ENCODE measurements around the gene AUH.
"Not testable (repeated sequence)": the region's sequence is repeated elsewhere in the genome, so short reads cannot be mapped to it uniquely, and the experiment has no call there.

AUH gene

GRCh38 chr9:91361291-91362050 is at the start of gene AUH:
TSS of gene AUH (minus strand) at chr9:91361918. CDS start at chr9:91361889, 29 bp downstream.
- DNase-seq (ENCODE audit: low spot score): peak; percentile 99

DNA sequence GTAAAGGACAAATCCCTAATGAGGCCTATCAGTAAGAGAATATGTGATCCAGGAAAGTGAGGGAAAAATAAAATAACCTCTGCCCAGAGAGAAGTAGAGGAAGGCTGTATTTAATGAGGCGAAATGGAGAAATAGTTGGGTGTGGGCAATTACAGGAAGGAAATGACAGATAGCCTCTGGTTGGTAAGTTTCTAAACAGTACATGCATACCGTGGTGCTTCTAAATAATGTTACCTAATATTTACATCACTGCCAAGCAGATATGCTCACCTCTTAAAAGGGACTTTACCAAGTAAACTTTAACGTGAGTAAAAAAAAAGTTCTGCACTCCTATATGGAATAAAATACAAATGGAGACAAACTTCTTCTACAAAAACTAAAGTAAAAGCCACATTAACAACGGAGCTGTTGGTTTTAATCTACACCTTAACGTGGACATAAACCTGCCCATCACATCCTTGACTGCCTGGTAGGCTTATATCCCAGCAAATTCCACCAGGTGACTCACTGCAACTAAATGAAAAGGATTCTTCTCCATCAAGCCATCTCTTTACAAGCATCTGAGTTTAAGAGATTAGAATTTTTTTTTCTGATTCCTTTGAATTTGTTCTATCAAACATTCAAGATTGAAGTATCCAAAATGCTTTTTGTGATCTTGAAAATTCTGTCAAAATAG is 49.5 kb upstream of the AUH start:
- no peak for DNase-seq (ENCODE audit: low spot score)

DNA sequence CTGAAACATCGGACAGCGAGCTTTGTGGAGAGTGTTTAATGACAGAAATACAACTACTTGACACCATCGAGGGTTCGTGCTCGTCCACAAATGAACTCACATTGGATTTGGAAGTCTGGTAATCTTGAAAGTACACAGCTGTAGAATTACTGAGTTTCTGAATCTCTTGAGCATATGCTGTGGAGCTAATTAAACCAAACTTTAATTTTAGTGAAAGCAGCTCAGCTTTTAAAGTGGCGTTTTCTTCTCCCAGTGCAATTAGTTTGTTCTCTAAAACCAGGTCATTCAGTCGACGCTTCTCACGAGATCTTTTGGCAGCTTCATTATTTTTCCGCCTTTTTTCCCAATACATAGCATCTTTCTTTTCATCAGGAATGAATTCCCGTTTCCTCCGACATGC is 48.4 kb upstream of the AUH start:
- DNase-seq (ENCODE audit: low spot score): no peak

DNA sequence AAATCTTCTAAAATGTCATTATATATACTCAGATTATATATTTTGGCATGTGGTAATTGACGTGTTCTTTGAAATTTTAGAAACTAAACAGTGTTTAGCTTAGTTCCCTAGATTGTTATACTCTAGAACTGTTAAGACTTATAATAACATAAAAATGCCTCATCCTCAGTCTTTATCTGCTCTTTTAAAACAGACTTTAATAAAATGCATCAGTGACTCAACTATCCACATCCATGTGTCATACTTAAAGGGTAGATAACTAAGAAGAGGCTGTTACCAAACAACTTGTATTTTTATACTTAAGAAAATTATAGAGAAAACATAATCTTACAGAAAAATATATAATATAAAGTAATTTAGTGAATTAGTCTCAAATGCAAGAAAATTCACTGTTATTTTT is 46.8 kb upstream of the AUH start:
- DNase-seq (ENCODE audit: low spot score): no peak

GRCh38 chr9:91407580-91408318 is 46.0 kb upstream of the AUH start:
- no peak for DNase-seq (ENCODE audit: low spot score)

DNA sequence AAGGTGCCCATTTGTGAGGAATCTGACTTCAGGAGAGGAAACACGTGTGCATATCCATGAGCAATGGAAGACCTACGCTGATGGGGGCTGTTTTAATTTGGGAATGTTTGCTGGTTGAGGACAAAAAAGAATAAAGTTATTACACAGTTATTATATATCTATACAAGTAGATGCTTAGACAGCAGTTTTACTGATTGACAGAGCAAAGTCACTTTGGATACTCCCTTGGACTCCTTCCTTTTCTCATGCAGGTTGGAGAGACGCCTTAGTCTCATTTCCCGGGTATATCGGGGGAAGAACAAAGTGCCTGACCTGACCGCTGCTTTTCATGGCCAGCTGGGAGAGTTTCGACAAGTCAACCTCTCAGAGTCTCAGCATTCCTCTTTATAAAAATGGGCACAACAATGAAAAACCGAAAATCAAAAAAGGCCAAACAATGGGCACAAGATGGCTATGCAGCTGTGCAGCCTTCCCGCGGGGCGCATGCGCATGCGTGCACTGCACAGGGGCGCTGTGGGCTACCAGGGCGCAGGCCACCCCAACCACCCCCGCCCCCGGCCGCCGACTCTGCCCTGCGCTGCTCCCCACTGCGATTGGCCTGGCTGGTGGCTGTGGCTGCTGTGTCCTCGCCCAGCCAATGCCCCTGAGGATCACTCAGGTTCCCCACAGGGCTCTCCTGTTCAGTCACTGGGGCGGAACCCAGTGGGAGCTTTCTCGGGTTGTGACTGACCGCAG is 43.8 kb upstream of the AUH start:
- no peak for DNase-seq (ENCODE audit: low spot score)

- no peak for DNase-seq (ENCODE audit: low spot score)
Observed at GRCh38 chr9:91403665-91404543, 42.2 kb upstream of the AUH start.

DNA sequence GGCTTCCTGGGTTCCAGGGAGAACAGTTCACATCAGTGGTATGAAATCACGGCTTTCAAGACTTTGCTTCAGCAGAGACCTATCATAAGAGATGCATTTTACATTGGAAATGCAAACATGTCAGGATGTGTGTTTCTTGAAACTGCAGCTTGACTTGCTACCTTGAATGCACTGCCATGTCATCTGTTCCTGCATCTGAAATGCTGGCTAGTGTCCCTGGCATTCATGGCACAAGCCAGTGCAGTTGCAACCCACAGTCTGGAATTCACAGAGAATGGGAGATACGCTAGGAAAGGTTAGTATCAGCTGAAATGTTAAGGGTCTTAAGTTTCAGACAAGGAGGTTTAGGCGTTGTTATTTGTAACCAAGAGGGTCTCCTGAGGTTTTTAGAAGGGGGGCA is 37.2 kb upstream of the AUH start:
- DNase-seq (ENCODE audit: low spot score): no peak

DNA sequence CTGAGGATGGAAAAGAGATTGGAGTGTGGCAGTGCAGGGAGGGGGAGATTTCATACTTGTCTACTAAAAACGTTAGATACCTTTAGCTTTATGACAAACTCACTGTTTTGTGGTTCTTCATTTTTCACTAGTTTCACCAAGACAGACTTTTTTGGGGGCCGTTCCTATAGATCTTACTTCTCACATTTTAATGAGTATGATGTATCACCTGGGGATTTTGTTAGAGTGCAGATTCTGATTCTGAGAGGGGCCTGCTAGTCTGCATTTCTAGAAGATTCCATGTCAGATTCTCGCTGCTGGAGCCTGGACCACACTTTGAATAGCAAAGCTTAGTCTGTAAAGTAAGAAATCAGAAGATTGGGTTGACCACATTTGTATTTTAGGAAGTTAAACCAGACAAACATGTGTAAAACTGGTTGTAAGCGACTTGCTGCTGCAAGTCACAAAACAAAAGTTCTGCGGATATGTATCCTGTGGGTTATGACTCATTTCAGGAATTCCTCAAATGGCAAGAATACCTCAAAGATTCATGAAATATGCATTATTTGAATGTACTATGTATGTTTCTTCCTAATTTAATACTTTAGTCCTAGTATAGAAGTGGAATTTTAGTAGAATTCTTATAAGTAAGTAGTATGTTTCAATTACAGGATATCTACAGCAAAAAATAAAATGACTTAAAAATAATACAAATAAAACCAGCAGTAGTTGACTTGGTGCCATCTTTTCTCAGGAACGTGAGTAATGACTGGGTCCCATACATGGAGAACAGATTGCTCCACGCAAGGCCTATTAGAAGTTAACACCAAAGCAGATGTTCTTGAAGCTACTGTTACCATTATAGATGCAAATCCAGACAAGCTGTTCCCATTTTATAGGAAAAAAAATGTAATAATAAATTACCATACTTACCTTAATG is 34.1 kb upstream of the AUH start:
- no peak for DNase-seq (ENCODE audit: low spot score)

DNA sequence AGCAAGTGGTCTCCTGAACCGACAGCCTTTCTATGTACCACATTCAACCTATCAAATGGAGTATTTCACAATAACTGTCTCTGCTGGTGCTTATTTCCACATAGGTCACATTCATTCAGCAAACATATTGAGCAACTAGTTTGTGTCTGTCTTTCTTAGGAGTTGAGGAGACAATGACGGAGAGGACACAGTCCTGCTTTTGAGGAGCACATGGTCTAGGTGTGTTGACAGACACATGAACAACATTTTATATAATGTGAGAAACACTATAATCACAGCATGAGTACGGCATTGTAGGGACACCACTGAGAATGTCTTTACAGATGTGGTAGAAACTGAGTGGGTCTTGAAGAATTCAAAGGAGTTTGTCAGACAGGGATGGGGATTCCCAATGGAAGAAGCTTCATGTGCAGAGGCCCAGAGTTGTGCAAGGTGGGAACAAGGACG is 33.4 kb upstream of the AUH start:
- DNase-seq (ENCODE audit: low spot score): no peak

DNA sequence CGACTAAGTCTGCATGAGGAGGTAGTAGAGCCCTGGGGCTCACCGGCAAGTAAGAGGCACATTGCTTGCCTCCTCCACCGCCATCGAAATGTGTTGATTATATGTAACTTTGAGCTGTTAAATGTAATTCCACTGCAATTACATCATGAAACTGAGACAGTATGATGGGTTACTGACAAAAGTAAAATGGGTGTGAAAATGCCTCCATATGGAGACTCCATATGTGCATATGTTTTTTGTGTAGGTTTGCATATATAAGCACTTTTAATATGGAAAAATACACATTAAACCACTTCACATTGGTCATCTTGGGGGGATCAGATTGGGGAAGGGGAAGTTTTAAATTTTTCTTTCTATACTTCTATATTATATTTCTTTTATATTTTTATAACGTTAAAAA is 32.1 kb upstream of the AUH start:
- no peak for DNase-seq (ENCODE audit: low spot score)

- DNase-seq (ENCODE audit: low spot score): no peak
Observed at GRCh38 chr9:91392435-91392834, 30.7 kb upstream of the AUH start.

DNA sequence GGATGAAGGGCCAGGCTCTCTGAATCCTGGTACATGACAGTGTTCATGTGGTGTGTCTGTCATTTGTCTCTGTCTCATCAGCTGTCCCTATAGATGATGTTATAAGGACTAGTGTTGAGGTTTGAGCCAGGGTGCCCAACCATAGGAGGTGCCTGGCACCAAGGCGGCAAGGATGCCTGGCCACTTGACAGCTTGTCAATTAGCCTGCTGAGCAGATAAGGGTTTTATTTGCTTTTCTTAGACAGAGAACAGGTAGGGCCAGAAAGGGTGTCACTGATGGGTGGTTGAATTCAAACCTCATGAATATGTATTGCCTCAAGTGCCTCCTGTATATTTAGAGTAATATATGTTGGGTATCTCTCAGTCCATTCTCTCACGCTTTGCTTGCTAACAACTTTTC is 30.1 kb upstream of the AUH start:
- no peak for DNase-seq (ENCODE audit: low spot score)

DNA sequence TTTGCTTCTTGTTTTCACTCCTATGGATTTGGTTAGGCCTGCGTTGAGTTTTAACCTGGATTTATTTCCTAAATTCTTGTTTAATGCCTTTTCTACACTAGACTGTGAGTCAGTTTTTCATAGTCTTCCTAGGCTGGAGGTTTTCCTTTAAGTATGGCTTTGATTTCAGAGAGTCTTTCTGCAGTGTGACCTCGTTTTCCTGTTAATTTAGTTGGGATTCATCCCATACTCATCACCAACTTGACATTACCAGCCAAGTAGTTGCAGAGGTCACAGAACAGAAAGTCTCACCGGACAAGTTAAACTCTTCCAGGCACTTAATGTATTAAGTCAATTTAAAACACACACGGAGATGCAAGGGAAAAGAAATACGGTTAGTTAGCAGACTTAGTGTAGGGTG is 29.7 kb upstream of the AUH start:
- DNase-seq (ENCODE audit: low spot score): no peak

GRCh38 chr9:91389686-91390085 is 28.0 kb upstream of the AUH start:
- DNase-seq (ENCODE audit: low spot score): not testable (repeated sequence)

DNA sequence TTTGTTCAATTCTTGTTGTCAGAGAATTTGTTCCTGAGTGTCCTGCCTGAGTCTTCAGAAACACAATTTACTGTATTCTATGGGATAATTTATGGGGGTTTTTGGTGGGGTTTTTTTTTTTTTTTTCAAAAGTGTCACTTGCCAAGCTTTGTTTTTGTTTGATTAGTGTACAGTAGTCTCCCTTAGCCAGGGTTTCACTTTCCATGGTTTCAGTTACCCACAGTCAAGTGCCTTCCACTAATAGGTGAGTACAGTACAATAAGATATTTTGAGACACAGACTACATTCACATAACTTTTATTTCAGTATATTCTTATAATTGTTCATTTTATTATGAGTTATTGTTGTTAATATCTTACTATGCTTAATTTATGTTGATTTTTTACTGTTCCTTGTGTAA is 25.0 kb upstream of the AUH start:
- no peak for DNase-seq (ENCODE audit: low spot score)

GRCh38 chr9:91384954-91385353 is 23.2 kb upstream of the AUH start:
- DNase-seq (ENCODE audit: low spot score): no peak

GRCh38 chr9:91383577-91383976 is 21.9 kb upstream of the AUH start:
- no peak for DNase-seq (ENCODE audit: low spot score)

DNA sequence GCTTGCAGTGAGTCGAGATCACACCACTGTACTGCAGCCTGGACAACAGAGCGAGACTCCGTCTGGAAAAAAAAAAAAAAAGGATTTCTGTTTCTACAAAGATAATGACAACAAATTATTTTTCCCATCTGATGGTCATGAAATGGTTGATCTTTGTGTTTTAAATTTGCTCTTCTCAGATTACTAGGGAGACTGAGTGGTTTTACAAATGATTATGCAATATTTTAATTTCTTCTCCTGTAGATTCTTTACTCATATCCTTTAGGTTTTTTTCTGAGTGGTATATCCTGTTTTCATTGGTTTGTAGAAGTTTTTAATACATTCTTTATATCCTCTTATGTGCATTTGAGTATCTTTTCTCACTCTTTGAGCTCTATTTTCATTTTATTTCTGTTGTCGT is 20.6 kb upstream of the AUH start:
- DNase-seq (ENCODE audit: low spot score): no peak

- DNase-seq (ENCODE audit: low spot score): no peak
Observed at GRCh38 chr9:91379426-91379825, 17.7 kb upstream of the AUH start.
